Activated B cell treated with CpG ODN at 0.5 μM for 24 hours (primary cell): ENCODE data around the gene TAF4. TPM values are rescaled to one million over a fixed set of nuclear protein-coding genes. Genes with fewer than 3 reads are reported as not detected.
"Not testable (repeated sequence)": the region's sequence is repeated elsewhere in the genome, so short reads cannot be mapped to it uniquely, and the experiment has no call there.

ENCODE experiments used
- ATAC-seq: fragments of 200-7000 bp; cut with Tn5 transposase; one replicate; pipeline ENCODE4 v1.10.0; 2021; ENCODE audit warnings: low read depth, mild to moderate bottlenecking, moderate library complexity
- CTCF ChIA-PET: fragments of 350-600 bp; sonication (Branson Sonifier 250); formaldehyde crosslinking; loops from one replicate; lab custom pipeline; 2021; ENCODE audit warnings: antibody characterized with exemption; lab: Charles Lee
- POLR2A ChIA-PET: fragments of 350-600 bp; sonication (Branson Sonifier 250); formaldehyde crosslinking; loops from one replicate; lab custom pipeline; 2021; ENCODE audit warnings: antibody characterized with exemption; lab: Charles Lee
- DNase-seq: peaks from one replicate; pipeline ENCODE4 v3.0.0; 2022
- H3K27ac Mint-ChIP-seq: one replicate; pipeline ENCODE4 v1.8.0; 2020; ENCODE audit warnings: mixed read lengths
- H3K27me3 Mint-ChIP-seq: one replicate; pipeline ENCODE4 v1.8.0; 2021; ENCODE audit warnings: mixed read lengths
- H3K36me3 Mint-ChIP-seq: one replicate; pipeline ENCODE4 v1.8.0; 2021; ENCODE audit warnings: low read depth, mixed read lengths
- H3K4me1 Mint-ChIP-seq: one replicate; pipeline ENCODE4 v1.8.0; 2021; ENCODE audit warnings: mixed read lengths
- H3K4me3 Mint-ChIP-seq: one replicate; pipeline ENCODE4 v1.8.0; 2020; ENCODE audit warnings: mild to moderate bottlenecking, mixed read lengths
- H3K9me3 Mint-ChIP-seq: one replicate; pipeline ENCODE4 v1.8.0; 2020; ENCODE audit warnings: mixed read lengths
- intact Hi-C: fragments of 100-400 bp; cut with micrococcal nuclease; formaldehyde crosslinking; loops from one replicate; pipeline ENCODE4 v1.15.1; 2024
- total RNA-seq: library from RNA; stranded (reverse); gene quantifications from 2 replicates; pipeline ENCODE4 v1.2.3, GENCODE V29; 2022
- TF ChIP-seq, protein P1 (sequence below): fragments of 200-600 bp; IDR thresholded peaks from one replicate; pipeline ENCODE4 v1.8.0; 2022; ENCODE audit warnings: antibody characterized with exemption, mild to moderate bottlenecking

Gene TAF4
- total RNA-seq, 1 donor from 2014 or later: 26.9 TPM

GRCh38 chr20:61972636-61973508 is 92.8 kb downstream of the TAF4 start:
- no peaks in the 10 kb centered on the region for H3K4me1 Mint-ChIP-seq
- TF ChIP-seq, protein P1, sequence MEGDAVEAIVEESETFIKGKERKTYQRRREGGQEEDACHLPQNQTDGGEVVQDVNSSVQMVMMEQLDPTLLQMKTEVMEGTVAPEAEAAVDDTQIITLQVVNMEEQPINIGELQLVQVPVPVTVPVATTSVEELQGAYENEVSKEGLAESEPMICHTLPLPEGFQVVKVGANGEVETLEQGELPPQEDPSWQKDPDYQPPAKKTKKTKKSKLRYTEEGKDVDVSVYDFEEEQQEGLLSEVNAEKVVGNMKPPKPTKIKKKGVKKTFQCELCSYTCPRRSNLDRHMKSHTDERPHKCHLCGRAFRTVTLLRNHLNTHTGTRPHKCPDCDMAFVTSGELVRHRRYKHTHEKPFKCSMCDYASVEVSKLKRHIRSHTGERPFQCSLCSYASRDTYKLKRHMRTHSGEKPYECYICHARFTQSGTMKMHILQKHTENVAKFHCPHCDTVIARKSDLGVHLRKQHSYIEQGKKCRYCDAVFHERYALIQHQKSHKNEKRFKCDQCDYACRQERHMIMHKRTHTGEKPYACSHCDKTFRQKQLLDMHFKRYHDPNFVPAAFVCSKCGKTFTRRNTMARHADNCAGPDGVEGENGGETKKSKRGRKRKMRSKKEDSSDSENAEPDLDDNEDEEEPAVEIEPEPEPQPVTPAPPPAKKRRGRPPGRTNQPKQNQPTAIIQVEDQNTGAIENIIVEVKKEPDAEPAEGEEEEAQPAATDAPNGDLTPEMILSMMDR: no peak
- no peak for ATAC-seq
- POLR2A ChIA-PET: no interaction called here
- CTCF ChIA-PET: no interaction called here
- intact Hi-C loops: no loop called here
- DNase-seq: no peak
- H3K4me3 Mint-ChIP-seq: no peak overlapping the region
- no peak overlapping the region for H3K27ac Mint-ChIP-seq
- H3K36me3 Mint-ChIP-seq: peaks cover 45% of the 10 kb centered on the region
- H3K27me3 Mint-ChIP-seq: peaks cover 2% of the 10 kb centered on the region
- no peaks in the 10 kb centered on the region for H3K9me3 Mint-ChIP-seq

DNA sequence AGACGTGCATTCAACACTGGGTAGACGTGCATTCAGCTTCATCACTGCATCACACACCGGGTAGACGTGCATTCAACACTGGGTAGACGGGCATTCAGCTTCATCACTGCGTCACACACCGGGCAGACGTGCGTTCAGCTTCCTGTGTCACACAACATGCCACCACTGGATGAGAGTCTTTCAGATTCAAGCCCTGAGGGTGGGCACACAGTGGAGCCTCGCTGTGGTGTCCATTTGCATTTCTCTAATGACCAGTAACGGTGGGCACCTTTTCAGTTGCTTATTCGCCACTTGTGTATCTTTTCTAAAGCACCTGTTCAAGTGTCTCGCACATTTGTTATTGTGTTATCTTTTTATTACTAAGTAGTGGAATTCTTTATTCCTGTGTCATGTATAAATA is 94.1 kb downstream of the TAF4 start:
- H3K4me3 Mint-ChIP-seq, CTCF ChIA-PET, POLR2A ChIA-PET, intact Hi-C loops, H3K4me1 Mint-ChIP-seq, H3K9me3 Mint-ChIP-seq, H3K27ac Mint-ChIP-seq, DNase-seq, H3K27me3 Mint-ChIP-seq, ATAC-seq: not testable (repeated sequence)
- peaks cover 37% of the 10 kb centered on the region for H3K36me3 Mint-ChIP-seq

- intact Hi-C loops: no loop called here
- H3K4me3 Mint-ChIP-seq: no peak overlapping the region
- ATAC-seq (no peak), DNase-seq (no peak)
- POLR2A ChIA-PET: no interaction called here
- peaks cover 6% of the 10 kb centered on the region for H3K27me3 Mint-ChIP-seq
- CTCF ChIA-PET: no interaction called here
- H3K36me3 Mint-ChIP-seq: peaks cover 30% of the 10 kb centered on the region
- no peak overlapping the region for H3K27ac Mint-ChIP-seq
- H3K9me3 Mint-ChIP-seq: no peaks in the 10 kb centered on the region
- no peaks in the 10 kb centered on the region for H3K4me1 Mint-ChIP-seq
- TF ChIP-seq, protein P1: no peak
Observed at GRCh38 chr20:61970357-61970756, 95.3 kb downstream of the TAF4 start.

- TF ChIP-seq, protein P1: no peak
- POLR2A ChIA-PET: no interaction called here
Observed at GRCh38 chr20:61969806-61970205, 95.9 kb downstream of the TAF4 start.

DNA sequence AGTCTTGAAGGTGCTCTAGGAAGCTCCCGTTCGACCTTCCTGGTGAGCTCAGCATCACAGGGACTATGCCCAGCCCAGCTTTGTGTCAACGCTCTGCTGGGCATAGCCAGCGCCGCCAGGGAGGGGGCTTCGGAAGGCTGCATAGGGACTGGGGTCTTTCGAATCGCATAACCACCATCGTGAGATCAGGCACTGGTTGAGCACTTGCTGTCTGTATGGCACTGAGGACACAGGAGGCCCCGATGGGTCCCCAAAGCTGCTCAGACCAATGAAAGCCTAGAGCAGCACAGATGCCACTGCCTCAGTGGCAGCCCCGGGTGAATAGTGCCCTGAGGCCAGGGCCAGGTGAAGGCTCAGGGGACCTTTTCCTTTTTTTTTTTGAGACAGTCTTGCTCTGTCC is 96.7 kb downstream of the TAF4 start:
- ATAC-seq (no peak), DNase-seq (no peak)
- Mint-ChIP-seq H3K27me3 (peaks cover 6% of the 10 kb centered on the region), H3K9me3 (no peaks in the 10 kb centered on the region), H3K36me3 (peaks cover 19% of the 10 kb centered on the region), H3K4me3 (no peak overlapping the region), H3K27ac (no peak overlapping the region), H3K4me1 (no peaks in the 10 kb centered on the region)
- TF ChIP-seq, protein P1: no peak
- intact Hi-C loops: no loop called here
- ChIA-PET POLR2A (no interaction called here), CTCF (no interaction called here)

More at GRCh38 chr20:61969806-61970205, 95.9 kb downstream of the TAF4 start:
- ATAC-seq (no peak), DNase-seq (no peak)
- Mint-ChIP-seq H3K9me3 (no peaks in the 10 kb centered on the region), H3K27ac (no peak overlapping the region), H3K4me1 (no peaks in the 10 kb centered on the region), H3K36me3 (peaks cover 26% of the 10 kb centered on the region), H3K4me3 (no peak overlapping the region), H3K27me3 (peaks cover 6% of the 10 kb centered on the region)
- intact Hi-C loops: no loop called here
- CTCF ChIA-PET: no interaction called here
